AG08395 (cell line): ENCODE data around the gene CAPN15.

Source experiments
- DNase-seq: peaks from one replicate; pipeline ENCODE4 v3.0.0; 2012; ENCODE audit warnings: mixed read lengths, low spot score

The CAPN15 gene

DNA sequence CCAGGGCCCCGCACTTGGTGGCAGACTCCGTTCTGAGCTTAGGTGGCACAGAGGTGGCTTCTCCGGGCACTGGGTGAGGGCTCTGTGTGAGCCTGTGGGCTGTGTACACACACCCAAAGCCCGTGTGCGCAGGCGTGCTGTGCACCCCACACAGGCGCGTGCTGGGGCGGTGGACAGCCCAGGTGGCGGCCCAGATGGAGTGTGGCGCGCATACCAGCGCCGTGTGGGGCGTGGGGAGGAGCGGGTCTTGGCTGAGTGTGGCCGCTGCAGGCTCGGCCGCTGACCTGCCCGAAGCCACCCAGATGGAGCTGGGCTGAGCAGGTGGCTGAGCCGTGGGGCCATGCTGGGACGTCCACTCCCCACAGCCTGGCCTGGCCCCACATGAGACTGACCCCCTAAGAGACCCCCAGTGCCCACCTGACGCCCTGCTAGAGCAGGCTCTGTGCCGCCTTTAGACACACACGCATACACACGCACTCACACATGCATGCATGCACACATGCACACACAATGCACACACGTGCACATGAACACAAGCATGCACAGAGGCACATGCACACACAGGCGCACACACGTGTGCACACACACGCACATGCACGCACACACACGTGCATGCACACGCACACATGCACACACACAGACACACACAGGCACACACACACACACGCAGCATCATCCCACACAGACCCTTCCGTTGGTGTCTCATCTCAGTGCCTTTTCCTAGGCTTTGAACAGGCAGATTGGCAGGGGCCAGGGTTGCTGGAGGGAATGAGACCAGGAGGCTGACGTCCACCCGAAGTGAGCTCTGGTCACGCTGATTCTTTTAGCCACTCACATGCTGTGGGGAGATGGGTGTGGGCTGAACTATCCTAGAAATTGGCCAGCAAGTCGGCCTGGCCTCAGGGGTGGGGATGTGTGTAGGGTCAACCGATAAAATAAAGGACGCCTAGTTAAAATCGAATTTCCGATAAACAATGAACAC is 34.7 kb downstream of the CAPN15 start:
- DNase-seq = no peak

DNA sequence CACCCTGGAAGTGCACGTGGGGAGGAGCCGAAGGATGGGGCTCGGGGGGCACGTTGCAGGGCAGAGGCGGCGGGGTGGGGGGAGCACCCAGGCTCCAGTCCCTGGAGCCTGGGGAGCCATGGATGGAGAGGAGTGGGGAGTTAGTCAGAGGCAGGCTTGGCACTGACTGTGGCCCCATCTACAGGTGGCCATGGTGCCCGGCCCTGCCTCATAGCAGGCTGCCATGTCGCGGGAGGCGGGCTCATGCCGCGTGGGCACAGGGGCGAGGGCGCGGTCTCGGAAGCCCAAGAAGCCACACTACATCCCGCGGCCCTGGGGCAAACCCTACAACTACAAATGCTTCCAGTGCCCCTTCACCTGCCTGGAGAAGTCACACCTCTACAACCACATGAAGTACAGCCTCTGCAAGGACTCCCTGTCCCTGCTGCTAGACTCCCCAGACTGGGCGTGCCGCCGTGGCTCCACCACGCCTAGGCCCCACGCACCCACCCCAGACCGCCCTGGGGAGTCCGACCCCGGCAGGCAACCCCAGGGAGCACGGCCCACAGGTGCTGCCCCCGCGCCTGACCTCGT is 35.6 kb downstream of the CAPN15 start:
- DNase-seq = no peak

DNA sequence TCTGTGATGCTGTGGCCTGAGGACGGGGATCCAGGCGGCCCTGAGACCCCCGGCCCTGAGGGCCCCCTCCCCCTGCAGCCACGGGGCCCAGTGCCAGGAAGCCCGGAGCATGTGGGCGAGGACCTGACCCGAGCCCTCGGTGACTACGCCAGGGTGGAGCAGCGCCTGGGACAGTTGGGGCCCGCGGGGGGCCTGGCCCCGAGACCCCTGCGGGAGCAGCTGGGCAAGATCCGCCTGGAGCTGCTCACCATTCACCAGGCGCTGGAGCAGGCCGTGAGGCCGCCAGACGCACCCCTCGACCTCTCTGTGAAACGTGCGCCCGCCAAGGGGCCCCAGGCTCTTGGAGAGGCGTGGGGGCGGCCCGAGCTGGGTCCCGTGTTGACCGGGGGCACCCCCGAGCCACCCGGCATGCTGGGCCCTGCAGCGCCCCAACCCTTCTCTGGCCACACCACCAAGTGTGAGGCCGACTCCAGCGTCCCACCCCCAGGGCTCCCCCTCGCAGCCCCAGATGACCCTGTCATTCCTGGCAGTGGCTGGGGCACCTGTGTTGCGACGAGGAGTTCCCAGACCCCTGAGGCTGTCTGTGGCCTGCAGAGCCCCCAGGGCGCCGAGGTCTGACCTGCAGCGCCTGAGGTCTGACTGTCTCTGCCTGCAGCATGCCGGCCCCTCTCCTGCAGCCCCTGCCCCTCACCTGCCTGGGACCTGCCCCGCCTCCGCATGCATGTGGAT is 37.3 kb downstream of the CAPN15 start:
- DNase-seq = no peak

DNA sequence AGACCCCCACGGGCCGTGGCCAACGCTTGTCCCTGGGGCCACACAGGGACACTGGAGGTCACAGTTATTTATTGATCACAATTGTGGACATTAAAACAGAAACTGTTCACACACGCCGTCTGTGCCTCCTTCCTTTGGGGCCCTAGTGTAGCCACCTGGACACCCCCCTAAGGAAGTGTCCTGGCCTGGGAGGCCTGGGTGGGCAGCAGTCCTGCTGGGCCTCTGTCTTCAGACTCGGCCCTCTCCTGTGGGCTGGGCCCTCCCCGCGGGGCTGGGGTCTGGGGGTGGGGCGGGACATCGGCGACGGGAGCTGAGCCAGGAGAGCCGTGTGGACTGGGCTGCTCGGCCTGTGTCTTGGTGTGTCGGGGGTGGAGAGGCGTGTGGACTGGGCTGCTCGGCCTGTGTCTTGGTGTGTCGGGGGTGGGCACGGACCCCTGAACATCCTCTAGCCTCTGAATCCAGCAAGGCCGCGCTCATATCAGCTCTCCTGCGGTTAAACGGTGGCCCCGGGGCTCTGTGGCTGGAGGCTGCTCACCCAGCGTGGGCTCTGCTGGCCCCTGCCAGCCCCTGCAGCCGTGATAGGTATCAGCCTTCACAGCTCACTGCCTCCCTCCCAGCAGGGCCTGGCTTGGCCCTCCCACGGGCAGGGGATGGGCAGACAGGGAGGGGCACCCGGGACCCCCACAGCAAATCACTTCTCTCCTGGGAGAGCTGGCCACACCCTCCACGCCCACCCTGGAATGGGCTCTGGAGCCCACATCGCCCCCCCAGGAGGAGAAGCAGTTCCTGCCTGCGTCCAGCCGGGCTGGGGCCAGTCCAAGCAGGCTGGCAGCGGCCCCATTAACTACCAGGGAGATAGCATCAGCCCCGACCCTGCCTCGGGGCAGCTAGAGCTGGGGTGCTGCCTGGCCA is 38.2 kb downstream of the CAPN15 start:
- DNase-seq = no peak

DNA sequence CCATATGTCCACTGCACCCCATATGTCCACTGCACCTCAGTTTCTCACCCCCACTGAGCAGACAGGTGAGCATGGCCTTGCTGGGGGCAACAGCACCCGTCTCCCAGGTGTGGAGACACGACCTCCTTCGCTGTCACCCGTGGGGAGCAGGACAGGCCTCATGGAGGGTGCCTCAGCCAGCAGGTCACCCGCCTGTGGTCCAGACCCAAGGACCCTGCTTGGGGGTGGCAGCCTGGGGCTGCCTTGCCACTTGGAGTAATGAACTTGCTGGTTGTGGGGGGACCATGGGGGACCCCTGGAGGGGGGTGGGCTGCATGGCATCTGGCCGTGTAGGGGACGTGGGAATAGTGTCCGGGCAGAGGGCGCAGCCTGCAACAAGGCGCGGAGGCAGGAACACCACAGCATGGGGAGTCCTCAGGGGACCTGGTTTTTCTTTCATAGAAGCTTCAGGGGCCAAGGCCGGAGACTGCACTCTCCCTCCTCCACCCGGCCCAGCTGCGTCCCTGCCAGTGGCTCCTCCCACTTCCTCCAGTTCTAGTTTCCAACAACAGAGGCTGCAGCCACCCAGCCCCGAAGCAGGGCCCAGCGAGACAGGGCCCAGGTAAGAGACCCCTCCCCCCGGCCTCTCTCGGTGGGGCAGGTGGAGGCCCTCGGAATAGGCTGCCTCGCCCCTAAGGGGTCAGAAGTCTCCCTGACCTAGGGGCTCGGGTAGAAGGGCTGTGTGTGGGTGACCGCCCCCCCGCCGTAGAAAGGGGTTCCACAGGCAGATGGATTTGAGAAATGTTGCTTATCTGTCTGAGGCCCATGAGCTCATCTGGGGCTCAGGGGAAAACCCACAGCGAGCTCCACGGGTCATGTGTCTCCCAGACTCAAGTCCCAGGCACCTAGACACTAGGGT is 39.2 kb downstream of the CAPN15 start, which contains the start of gene NHLRC4:
TSS of gene NHLRC4 (plus strand) at position 531 of the 898 bp plus-strand sequence. CDS start 1,043 bp downstream, outside the sequence.
- DNase-seq = peak; percentile 67

DNA sequence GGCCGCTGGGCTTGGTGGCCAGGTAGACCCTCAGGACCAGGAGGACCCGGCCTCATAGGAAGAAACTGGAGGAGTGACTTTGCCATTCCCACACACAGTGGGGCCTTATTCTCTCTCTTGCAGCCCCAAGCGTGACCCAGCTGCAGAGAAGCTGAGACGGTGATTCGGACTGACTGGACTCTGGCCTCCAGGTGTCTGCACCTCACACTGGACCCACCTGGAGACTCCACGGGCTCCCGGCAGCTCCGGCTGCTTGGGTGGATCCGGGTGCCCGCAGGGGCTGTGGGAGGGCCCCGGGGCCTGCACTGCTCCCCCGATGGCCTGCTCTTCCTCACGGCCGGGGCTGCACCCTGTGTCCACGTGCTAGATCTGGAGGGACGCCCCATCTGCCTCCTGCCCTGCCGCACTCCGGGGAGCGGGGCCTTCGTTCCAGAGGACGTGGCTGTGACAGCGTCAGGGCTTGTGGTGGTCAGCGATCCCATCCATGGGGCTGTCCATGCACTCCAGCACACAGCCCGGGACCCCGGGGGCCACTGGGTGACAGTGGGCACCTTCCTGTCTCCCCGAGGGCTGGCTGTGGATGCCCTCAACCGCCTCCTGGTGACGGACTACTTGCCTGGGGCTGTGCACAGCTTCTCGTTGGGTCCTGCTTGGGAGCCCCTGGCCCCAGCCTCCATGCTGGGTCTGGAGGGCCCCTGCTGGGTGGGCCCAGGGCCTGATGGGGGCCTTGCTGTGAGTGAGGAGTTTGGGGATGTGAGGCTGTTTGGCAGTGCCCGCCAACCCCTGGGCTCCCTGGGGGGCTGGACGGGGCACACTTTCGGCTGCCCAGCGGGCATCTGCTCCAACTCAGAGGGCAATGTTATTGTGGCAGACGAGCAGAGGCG is 40.1 kb downstream of the CAPN15 start:
- DNase-seq = no peak

DNA sequence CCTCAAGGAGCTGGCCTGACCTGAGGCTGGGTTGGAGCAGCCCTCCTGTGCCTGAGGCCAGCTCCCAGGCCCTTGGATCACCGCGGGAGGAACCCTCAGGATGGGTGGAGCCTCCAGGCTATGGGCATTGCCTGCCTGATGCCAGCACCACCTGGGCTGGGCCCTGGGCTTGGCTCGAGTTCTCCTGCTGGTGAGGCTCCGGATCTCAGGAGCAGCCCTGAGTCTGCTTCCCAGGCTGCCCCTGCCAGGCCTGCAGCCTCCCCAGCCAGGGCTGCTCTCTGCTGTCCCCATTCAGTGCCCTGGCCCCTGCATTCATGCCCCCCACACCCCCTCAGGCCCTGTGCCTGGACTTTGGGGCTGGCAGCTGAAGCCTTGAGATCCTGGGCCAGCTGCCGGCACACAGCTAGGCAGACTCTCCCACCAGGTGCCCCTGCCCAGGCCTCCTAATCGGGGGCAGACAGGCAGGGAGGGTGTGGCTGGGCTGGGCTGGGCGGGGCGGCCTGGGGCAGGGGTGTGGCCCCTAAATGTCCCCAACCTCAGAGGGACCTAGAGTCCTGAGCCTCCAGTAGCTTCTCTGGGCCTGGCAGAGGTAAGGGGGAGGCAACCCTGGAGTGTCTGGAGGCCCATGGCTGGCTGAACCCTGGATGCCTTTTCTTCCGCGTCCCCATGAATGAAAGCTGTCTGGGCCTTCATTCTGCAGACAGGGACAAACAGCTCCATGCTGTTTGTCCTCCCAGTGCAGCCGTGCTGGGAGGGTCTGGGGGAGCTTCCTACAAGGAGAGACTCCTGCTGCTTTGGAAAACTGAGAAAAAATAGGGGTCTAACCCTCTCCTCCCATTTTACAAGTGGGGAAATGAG is 41.1 kb downstream of the CAPN15 start:
- no peak for DNase-seq

DNA sequence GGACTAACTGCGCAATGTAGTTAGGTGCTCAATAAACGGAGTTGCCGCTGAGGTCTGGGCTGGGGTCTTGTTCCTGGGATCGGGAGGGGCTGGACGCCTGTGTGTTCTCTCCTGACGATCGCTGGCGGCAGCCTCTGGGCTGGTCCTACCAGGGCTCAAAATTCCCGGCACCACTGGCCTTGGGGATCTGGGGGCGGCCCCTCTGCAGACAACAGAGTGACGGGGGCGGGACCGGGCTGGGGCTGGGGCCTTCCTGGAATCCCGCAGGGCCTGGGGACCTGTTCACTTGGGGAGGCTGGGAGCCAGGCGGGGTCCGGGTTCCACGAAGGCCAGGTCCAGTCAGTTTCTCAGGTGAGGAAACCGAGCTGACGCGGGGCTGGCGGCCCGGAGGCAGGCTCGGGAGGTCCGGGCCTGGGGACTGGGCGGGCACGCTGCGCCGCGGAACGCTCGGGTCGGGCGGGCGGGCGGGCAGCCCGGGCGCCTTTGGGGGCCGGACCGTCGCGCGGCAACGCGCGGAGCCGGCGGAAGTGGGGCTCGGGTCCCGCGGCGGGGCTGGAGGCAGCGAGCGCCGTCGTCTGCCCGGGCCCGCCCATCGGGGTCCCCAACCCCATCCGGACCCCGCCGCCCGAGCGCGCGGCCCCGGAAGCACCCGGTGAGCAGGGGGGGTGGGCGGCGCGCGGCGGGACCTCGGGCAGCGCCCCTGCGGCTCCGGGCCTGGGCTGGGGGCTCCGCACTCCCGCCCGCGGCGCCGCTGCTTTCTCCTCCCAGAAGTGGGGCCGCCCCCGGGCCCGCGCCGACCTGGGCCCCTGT is 42.1 kb downstream of the CAPN15 start, which contains the start of gene PIGQ:
TSS of gene PIGQ (plus strand) at position 524 of the 810 bp plus-strand sequence. CDS start 4,107 bp downstream, outside the sequence.
- peak; percentile 89 for DNase-seq

DNA sequence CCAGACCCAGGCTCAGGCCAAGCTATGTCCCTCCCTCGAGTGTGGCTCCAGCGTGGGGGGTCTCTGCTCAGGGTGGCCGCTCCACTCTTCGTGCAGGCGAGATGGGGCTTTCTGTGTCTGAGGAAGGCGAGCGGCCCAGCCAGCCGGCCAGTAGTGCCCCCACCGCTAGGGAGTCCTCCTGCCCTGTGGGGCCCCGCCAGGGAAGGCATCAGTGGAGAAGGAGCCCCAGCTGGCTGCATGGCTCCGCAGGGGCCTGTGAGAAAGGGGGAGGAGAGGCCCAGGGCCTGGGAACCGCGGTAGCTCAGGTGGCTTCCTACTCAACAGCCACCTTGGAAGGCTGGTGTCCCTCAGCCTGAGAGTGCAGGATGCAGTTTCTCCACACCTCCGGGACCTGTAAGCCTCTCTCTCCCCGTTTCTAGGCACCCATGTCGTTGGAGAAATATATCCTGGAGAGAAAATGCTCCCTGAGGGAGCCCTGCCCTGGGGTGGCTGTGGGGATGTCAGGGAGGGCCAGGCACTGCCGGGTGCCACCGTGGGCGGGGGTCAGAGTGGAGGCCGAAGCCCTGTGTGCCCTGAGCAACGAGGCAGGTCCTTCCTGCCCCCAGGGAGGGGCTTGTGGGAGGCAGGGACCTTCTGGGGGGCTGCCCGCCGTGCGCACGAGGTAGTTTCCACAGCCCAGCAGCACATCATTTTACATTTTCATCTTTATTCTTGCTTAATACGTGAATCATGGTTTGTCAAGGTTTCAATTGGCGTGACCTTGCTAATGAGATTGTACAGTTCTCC is 45.5 kb downstream of the CAPN15 start:
- no peak for DNase-seq

DNA sequence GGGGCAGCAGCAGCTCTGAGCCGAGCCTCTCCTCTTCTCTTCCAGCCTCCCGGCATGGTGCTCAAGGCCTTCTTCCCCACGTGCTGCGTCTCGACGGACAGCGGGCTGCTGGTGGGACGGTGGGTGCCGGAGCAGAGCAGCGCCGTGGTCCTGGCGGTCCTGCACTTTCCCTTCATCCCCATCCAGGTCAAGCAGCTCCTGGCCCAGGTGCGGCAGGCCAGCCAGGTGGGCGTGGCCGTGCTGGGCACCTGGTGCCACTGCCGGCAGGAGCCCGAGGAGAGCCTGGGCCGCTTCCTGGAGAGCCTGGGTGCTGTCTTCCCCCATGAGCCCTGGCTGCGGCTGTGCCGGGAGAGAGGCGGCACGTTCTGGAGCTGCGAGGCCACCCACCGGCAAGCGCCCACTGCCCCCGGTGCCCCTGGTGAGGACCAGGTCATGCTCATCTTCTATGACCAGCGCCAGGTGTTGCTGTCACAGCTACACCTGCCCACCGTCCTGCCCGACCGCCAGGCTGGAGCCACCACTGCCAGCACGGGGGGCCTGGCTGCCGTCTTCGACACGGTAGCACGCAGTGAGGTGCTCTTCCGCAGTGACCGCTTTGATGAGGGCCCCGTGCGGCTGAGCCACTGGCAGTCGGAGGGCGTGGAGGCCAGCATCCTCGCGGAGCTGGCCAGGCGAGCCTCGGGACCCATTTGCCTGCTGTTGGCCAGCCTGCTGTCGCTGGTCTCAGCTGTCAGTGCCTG is 46.7 kb downstream of the CAPN15 start:
- no peak for DNase-seq

DNA sequence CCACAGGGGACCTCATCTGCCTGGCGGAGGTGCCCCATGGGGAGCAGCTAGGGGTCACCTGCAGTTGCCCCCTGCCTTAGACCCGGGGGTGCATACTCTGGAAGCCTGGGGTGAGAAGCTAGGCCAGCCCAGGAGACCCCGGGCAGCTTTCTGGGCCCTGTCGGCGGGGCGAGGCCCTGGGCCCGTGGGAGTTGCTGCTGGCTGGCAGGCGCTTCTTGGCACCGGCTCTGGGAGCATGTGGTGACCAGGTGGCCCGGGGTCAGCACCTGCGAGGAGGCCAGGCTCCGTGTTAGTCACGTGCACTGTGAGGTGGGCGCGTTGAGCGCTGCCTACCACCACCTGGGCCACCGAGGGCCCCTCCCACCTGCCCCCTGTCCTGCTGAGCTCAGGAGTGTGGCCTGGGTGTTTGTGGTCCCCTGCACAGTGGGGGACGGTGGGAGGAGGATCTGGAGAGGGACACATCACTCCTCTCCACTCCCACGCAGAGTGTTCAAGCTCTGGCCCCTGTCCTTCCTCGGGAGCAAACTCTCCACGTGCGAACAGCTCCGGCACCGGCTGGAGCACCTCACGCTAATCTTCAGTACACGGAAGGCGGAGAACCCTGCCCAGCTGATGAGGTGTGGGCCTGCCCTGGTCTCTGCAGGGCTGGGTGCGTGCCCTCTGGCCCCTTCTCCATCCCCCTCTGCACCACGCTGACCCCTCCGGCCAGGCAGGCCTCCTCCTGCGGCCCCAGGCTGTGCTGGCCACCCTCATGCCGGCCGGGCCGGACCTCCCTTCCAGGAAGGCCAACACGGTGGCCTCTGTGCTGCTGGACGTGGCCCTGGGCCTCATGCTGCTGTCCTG is 48.1 kb downstream of the CAPN15 start:
- no peak for DNase-seq

DNA sequence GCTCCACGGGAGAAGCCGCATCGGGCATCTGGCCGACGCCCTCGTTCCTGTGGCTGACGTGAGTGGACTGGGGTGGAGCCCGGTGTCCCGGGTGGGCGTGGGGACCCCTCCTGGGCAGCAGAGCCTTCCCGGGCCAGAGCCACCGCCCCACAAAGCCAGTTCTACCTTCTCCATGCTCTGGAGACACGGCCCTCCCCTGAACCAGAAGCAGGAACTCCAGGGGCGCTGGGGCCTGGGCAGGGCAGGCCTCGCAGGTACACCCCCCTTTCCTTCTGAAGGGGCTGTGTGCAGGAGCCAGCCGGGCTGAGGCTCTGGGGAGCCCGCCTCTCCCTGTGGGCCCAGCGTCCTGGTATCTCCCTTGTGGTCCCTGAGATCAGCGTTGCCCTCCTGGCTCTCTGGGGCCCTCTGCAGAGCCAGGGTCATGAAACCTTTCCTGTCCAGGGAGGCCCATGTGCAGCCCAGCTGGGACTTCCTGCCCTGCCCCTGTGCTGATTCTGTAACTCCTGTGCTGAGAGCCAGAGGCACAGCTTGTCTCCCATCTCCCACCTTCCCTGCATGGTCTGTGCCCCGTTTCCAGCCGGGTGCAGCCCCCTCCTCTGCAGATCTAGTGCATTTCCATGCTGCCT is 48.8 kb downstream of the CAPN15 start:
- no peak for DNase-seq

DNA sequence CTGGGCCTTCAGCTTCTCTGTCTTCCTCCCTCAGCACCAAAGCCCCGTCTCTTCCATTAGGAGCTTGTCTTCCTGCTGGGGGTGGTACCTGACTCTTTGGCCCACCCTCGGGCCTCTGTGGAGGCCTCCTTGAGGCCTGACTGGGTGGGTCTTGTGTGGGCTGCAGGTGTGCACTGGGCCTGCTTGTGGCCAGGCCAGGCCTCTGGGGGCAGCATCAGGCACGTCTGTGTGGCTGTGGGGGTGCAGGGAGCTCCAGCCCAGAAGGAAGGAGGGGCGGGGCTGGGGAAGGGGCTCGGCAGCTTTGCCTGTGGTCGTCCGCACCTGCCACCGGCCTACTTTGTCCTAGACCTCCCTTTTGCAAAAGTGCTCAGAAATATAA is 49.3 kb downstream of the CAPN15 start:
- no peak for DNase-seq

DNA sequence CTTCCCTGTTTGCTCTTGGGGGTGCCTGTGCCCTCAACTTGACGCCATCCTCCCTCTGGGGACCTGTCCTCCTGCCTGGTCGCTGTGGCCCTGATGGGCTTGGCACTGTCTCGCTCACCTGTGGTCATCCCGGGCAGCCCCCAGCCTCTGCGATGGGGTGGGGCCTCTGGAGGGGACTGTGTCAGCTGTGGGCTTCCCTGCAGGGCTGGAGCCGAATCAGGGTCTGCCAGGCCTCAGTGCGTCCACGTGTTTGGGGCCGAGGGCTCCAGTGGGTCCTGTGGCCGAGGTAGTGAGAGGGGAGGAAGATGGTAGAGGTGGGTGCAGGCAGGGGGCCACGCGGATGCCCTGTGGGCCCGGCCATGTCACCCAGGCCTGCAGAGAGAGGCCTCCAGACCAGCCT is 50.3 kb downstream of the CAPN15 start:
- no peak for DNase-seq
